Activated B cell treated with CpG ODN at 0.5 μM for 24 hours (primary cell): ENCODE measurements around the gene NAA35. TPM values are rescaled to one million over a fixed set of nuclear protein-coding genes. Genes with fewer than 3 reads are reported as not detected.

Experiments
- ATAC-seq: fragments of 200-7000 bp; cut with Tn5 transposase; one replicate; pipeline ENCODE4 v1.10.0; 2021; ENCODE audit warnings: low read depth, mild to moderate bottlenecking, moderate library complexity
- CTCF ChIA-PET: fragments of 350-600 bp; sonication (Branson Sonifier 250); formaldehyde crosslinking; loops from one replicate; lab custom pipeline; 2021; ENCODE audit warnings: antibody characterized with exemption; lab: Charles Lee
- POLR2A ChIA-PET: fragments of 350-600 bp; sonication (Branson Sonifier 250); formaldehyde crosslinking; loops from one replicate; lab custom pipeline; 2021; ENCODE audit warnings: antibody characterized with exemption; lab: Charles Lee
- DNase-seq: peaks from one replicate; pipeline ENCODE4 v3.0.0; 2022
- H3K27ac Mint-ChIP-seq: one replicate; pipeline ENCODE4 v1.8.0; 2020; ENCODE audit warnings: mixed read lengths
- H3K27me3 Mint-ChIP-seq: one replicate; pipeline ENCODE4 v1.8.0; 2021; ENCODE audit warnings: mixed read lengths
- H3K36me3 Mint-ChIP-seq: one replicate; pipeline ENCODE4 v1.8.0; 2021; ENCODE audit warnings: low read depth, mixed read lengths
- H3K4me1 Mint-ChIP-seq: one replicate; pipeline ENCODE4 v1.8.0; 2021; ENCODE audit warnings: mixed read lengths
- H3K4me3 Mint-ChIP-seq: one replicate; pipeline ENCODE4 v1.8.0; 2020; ENCODE audit warnings: mild to moderate bottlenecking, mixed read lengths
- H3K9me3 Mint-ChIP-seq: one replicate; pipeline ENCODE4 v1.8.0; 2020; ENCODE audit warnings: mixed read lengths
- intact Hi-C: fragments of 100-400 bp; cut with micrococcal nuclease; formaldehyde crosslinking; loops from one replicate; pipeline ENCODE4 v1.15.1; 2024
- total RNA-seq: library from RNA; stranded (reverse); gene quantifications from 2 replicates; pipeline ENCODE4 v1.2.3, GENCODE V29; 2022
- TF ChIP-seq, protein P1 (sequence below): fragments of 200-600 bp; IDR thresholded peaks from one replicate; pipeline ENCODE4 v1.8.0; 2022; ENCODE audit warnings: antibody characterized with exemption, mild to moderate bottlenecking

NAA35 gene
- total RNA-seq, 1 donor from 2014 or later, result 18.9 TPM

DNA sequence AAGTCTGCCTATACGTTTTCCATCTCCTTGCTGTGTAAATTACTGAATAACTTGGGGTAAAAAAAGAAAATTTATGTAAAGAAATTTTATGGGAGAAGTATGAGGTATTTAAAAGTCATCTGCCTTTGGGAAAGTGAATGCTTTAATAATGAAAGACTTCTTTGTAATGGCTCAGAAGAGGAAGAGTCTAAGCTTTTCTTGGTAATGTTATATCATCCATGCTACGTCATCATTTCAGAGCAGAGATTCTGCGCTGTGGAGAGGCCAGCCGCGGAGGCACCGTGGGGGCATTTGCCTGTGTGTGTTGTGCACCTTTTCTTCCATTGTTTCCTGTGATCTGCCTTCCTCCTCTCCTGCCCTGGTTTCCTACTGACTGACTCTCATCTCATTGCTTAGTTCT is 80.2 kb downstream of the NAA35 start:
- H3K36me3 Mint-ChIP-seq, result peaks cover 87% of the 10 kb centered on the region
- ChIA-PET CTCF (no interaction called here), POLR2A (no interaction called here)
- no peaks in the 10 kb centered on the region for H3K9me3 Mint-ChIP-seq
- no peaks in the 10 kb centered on the region for H3K27me3 Mint-ChIP-seq
- H3K4me3 Mint-ChIP-seq, result no peak overlapping the region
- TF ChIP-seq, protein P1, sequence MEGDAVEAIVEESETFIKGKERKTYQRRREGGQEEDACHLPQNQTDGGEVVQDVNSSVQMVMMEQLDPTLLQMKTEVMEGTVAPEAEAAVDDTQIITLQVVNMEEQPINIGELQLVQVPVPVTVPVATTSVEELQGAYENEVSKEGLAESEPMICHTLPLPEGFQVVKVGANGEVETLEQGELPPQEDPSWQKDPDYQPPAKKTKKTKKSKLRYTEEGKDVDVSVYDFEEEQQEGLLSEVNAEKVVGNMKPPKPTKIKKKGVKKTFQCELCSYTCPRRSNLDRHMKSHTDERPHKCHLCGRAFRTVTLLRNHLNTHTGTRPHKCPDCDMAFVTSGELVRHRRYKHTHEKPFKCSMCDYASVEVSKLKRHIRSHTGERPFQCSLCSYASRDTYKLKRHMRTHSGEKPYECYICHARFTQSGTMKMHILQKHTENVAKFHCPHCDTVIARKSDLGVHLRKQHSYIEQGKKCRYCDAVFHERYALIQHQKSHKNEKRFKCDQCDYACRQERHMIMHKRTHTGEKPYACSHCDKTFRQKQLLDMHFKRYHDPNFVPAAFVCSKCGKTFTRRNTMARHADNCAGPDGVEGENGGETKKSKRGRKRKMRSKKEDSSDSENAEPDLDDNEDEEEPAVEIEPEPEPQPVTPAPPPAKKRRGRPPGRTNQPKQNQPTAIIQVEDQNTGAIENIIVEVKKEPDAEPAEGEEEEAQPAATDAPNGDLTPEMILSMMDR, result no peak
- no peaks in the 10 kb centered on the region for H3K4me1 Mint-ChIP-seq
- no peak overlapping the region for H3K27ac Mint-ChIP-seq
- DNase-seq (no peak), ATAC-seq (no peak)
- intact Hi-C loops, result no loop called here

DNA sequence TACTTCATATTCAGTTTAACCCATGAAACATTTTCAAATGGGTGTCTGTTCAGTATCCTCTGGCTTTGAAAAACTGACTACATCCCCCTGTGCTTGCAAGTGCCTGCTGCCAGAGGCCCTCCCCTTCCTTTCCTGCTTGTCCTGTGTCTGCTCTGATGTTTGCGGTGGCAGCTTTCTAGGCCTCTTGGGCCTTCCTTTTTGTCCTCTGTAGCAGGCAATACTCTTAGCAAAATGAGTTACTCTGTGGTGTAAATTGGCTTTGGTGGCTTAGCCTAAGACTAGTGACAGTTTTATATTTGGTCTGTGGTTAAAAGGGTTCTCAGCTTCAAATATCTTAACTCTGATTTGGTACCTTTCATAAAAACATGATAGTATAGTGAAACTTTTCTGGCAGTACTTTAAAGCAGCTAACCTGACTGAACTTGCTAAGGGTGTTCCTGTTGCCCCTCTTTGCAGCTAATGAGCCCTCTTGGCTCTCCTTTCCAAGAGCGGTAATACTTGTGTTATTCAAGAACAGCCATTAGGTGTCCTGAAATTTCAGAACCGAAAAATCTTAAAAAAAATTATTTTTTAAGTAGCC is 81.8 kb downstream of the NAA35 start:
- H3K4me3 Mint-ChIP-seq, result no peak overlapping the region

DNA sequence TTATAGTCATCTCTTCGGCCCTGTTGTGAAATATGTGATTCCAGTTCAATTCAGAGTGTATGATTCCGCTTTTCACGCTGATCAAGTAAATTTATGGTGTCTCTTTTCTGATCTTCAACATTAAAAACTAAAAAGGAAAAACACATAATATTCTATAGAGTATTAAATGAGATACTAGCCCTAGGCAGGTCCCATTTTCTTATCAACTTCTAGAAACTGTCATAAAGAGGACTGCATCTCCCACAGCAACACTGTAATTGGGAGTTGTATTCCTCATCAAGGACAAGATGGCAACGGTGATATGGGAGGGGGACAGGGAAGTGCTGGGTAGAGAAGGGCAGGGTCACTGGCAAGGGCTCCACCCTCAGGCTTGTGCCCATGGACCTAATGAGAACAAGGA is 86.8 kb downstream of the NAA35 start:
- DNase-seq (no peak), ATAC-seq (no peak)
- no peak overlapping the region for H3K27ac Mint-ChIP-seq
- no peaks in the 10 kb centered on the region for H3K4me1 Mint-ChIP-seq
- no peak overlapping the region for H3K4me3 Mint-ChIP-seq
- peaks cover 55% of the 10 kb centered on the region for H3K36me3 Mint-ChIP-seq
- ChIA-PET POLR2A (no interaction called here), CTCF (no interaction called here)
- TF ChIP-seq, protein P1, result no peak
- intact Hi-C loops, result no loop called here
- no peaks in the 10 kb centered on the region for H3K9me3 Mint-ChIP-seq
- H3K27me3 Mint-ChIP-seq, result no peaks in the 10 kb centered on the region

More for the DNA sequence above, 81.8 kb downstream of the NAA35 start:
- ATAC-seq (no peak), DNase-seq (no peak)
- Mint-ChIP-seq H3K27ac (no peak overlapping the region), H3K27me3 (no peaks in the 10 kb centered on the region), H3K9me3 (no peaks in the 10 kb centered on the region), H3K4me1 (no peaks in the 10 kb centered on the region), H3K36me3 (peaks cover 87% of the 10 kb centered on the region)
- intact Hi-C loops, result no loop called here
- ChIA-PET CTCF (no interaction called here), POLR2A (no interaction called here)
- TF ChIP-seq, protein P1, result no peak

DNA sequence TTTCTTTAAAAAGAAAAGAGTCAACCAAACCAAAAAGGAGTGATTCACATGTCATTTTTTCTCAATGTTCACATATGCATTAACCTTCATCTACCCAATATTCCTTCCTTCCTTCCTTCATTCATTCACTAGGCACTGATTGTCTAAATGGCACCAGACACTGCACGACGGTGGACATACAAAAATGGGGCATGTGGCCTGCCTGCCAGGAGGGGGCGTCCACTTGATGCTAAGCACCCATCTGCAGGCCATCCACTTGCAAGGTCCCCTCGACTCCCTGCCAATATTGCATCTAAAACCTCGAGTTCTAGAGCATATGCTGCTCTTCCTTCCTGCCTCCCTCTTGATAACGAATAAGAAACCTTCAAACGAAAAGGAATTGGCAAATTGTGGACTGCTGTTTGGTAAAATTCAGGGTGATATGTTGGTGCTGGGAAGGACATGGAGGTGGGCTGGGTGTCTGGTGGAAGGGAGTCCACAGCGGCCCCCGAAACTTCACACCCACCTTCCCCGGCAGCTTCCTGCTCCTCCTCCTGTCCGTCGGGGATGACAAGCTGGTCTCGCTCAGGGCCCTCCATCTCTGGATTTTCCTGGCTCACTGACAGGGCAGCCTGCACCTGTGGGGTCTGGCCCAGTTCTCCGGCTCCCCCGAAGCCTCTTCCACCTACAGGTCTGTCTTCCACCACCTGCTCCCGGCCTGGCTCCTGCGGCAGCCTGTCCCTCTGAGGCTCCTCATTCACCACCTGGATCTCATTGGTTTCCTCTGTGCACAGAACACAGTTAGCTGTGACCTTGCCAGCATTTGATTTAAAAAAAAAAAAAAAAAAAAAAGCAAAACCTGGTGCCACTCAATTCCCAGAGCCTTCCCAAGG is 94.2 kb downstream of the NAA35 start:
- POLR2A ChIA-PET, result no interaction called here
- TF ChIP-seq, protein P1, result no peak
- Mint-ChIP-seq H3K27ac (no peak overlapping the region), H3K36me3 (no peaks in the 10 kb centered on the region), H3K9me3 (no peaks in the 10 kb centered on the region), H3K4me1 (no peaks in the 10 kb centered on the region), H3K4me3 (no peak overlapping the region), H3K27me3 (no peaks in the 10 kb centered on the region)
- no peak for DNase-seq
- intact Hi-C loops, result no loop called here
- ATAC-seq, result no peak
- CTCF ChIA-PET, result no interaction called here

DNA sequence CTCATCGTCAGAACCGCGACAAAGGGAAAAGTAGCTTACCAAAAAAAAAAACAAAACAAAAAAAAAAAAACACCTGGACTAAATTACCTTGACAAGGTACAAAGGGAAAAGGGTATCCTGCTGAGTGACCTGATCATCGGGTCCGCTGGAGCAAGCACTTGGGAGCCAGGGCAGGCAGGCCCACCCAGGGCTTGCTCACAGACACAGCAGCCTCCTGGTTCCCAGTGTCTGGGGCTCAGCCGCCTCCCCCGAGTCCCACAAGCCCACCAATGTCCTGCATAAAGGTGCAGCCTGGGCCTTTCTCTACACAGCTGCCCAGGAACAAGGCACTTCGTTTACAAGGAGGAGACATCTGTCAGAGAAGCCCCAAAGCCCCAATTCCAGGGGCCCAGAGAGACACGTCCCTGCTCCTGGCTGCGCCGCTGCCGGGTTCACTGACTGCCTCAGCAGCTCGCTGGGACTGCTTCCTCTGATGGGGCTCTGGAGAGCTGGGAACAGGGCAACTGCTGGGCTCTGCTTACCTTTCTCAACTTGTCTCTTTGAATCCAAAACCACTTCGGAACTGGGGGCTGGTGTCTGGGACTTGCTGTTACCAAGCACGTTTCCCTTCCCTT is 95.0 kb downstream of the NAA35 start:
- intact Hi-C loops, result no loop called here
- Mint-ChIP-seq H3K9me3 (no peaks in the 10 kb centered on the region), H3K36me3 (no peaks in the 10 kb centered on the region), H3K27me3 (no peaks in the 10 kb centered on the region), H3K27ac (no peak overlapping the region), H3K4me3 (no peak overlapping the region), H3K4me1 (no peaks in the 10 kb centered on the region)
- ChIA-PET POLR2A (no interaction called here), CTCF (no interaction called here)
- TF ChIP-seq, protein P1, result no peak
- DNase-seq (no peak), ATAC-seq (no peak)
